A549 (cell line): Measurements from ENCODE around the gene ELOVL3. TPM values are rescaled to one million over a fixed set of nuclear protein-coding genes. Genes with fewer than 3 reads are reported as not detected.

Experiments used
- ATAC-seq, 2 experiments: fragments of 200-7000 bp in 1 of 2; fragments of >200 bp in 1 of 2; cut with Nextera tagmentation in 1 of 2; cut with Tn5 transposase in 1 of 2; 3 replicates each; pipeline versions ENCODE4 v1.8.0 to v1.9.1; 2018 to 2020; ENCODE audit warnings: mild to moderate bottlenecking in 1 of 2, moderate library complexity in 1 of 2
- CTCF ChIA-PET: fragments of 300-600 bp; sonication (Branson Sonifier 250); formaldehyde crosslinking; extraction: SDS; loops from one replicate; lab custom pipeline; 2021; ENCODE audit warnings: antibody characterized with exemption, inconsistent platforms; lab: Yijun Ruan, JAX
- POLR2A ChIA-PET: fragments of 350-600 bp; formaldehyde crosslinking; extraction: SDS; loops from one replicate; lab custom pipeline; 2021; ENCODE audit warnings: antibody characterized with exemption, inconsistent platforms; lab: Yijun Ruan, JAX
- DNase-seq, 2 experiments: peaks; one replicate each; pipeline versions ENCODE4 v3.0.0 to v3.0.0-alpha.2; 2011 to 2016; ENCODE audit warnings: low read depth in 1 of 2, low spot score in 1 of 2
- FAIRE-seq: peaks from 2 replicates; lab custom pipeline; 2011; peaks lifted over from hg19 to GRCh38; lab: Jason Lieb, UNC
- H3K27ac ChIP-seq, 2 experiments: fragments of >200 bp; sonication (Bioruptor Twin); formaldehyde crosslinking; 3 replicates each; pipeline ENCODE4 v1.5.1; 2016 to 2017
- H3K4me1 ChIP-seq: fragments of >200 bp; sonication (Bioruptor Twin); formaldehyde crosslinking; 3 replicates; pipeline ENCODE4 v1.6.1; 2016
- H3K4me2 ChIP-seq: fragments of >200 bp; sonication (Bioruptor Twin); formaldehyde crosslinking; 3 replicates; pipeline ENCODE4 v1.6.1; 2016
- H3K4me3 ChIP-seq: fragments of >200 bp; sonication (Bioruptor Twin); formaldehyde crosslinking; 3 replicates; pipeline ENCODE4 v1.5.1; 2016
- H3K9me3 ChIP-seq: fragments of >200 bp; sonication (Bioruptor Twin); formaldehyde crosslinking; 3 replicates; pipeline ENCODE4 v1.6.1; 2016
- BHLHE40 ChIP-seq: IDR thresholded peaks from 2 replicates; pipeline ENCODE4 v1.6.1; 2012; ENCODE audit warnings: low read depth, low read length, inconsistent platforms
- CEBPB ChIP-seq, 2 experiments: fragments of >200 bp in 1 of 2; sonication (Bioruptor Twin) in 1 of 2; formaldehyde crosslinking in 1 of 2; IDR thresholded peaks; 2 replicates each; pipeline ENCODE4 v1.6.1; 2012 to 2016
- CHD4 ChIP-seq: fragments of 200-600 bp; sonication (generic); IDR thresholded peaks from 2 replicates; pipeline ENCODE4 v1.6.1; 2016; ENCODE audit warnings: antibody characterized with exemption, mild to moderate bottlenecking, borderline replicate concordance
- ESRRA ChIP-seq: fragments of 150-350 bp; IDR thresholded peaks from 2 replicates; pipeline ENCODE4 v1.6.1; 2014; ENCODE audit warnings: mild to moderate bottlenecking, low read length, borderline replicate concordance
- HDAC2 ChIP-seq: fragments of 200-600 bp; sonication (generic); IDR thresholded peaks from 2 replicates; pipeline ENCODE4 v1.6.1; 2016
- MAFK ChIP-seq: fragments of 450-650 bp; IDR thresholded peaks from 2 replicates; pipeline ENCODE4 v1.6.1; 2014; ENCODE audit not compliant: partially characterized antibody
- PHF8 ChIP-seq: fragments of 200-600 bp; sonication (generic); IDR thresholded peaks from 2 replicates; pipeline ENCODE4 v1.6.1; 2016; ENCODE audit warnings: low read depth, mild to moderate bottlenecking, antibody characterized with exemption, moderate library complexity, borderline replicate concordance
- RAD21 ChIP-seq, 2 experiments: fragments of >200 bp in 1 of 2; sonication (Bioruptor Twin) in 1 of 2; formaldehyde crosslinking in 1 of 2; IDR thresholded peaks in 1 of 2; conservative IDR thresholded peaks in 1 of 2; 2 replicates in 1 of 2; 3 replicates in 1 of 2; pipeline ENCODE4 v1.6.1; 2012 to 2018; ENCODE audit warnings: inconsistent platforms in 1 of 2
- RNF2 ChIP-seq: fragments of 200-600 bp; sonication (generic); IDR thresholded peaks from 2 replicates; pipeline ENCODE4 v1.6.1; 2016; ENCODE audit warnings: low read depth, mild to moderate bottlenecking, antibody characterized with exemption, moderate library complexity, borderline replicate concordance
- TFCP2L1 ChIP-seq: fragments of 250-450 bp; sonication (Bioruptor Pico); IDR thresholded peaks from 2 replicates; pipeline ENCODE4 v1.5.0; 2021; ENCODE audit warnings: mild to moderate bottlenecking
- TP53 ChIP-seq: fragments of 250-450 bp; sonication (Bioruptor Pico); IDR thresholded peaks from 2 replicates; pipeline ENCODE4 v1.5.0; 2021; ENCODE audit warnings: mild to moderate bottlenecking, moderate library complexity
- WGBS: methylation state at CpG from one replicate; pipeline ENCODE4 v1.1.6; 2017; ENCODE audit errors: missing lambda C conversion rate; 5-methylcytosine and 5-hydroxymethylcytosine counted together
- polyA plus RNA-seq, 4 experiments: library from polyadenylated mRNA; depleted of rRNA in 3 of 4; stranded (reverse); fragments of >200 nt; fragmentation: RNase III in 1 of 4; extraction: RNeasy Plus Mini Kit Qiagen cat#74134 plus additional on column Dnase treatment in 1 of 4; gene quantifications; 2 replicates in 3 of 4; 3 replicates in 1 of 4; pipeline ENCODE4 v1.2.3, GENCODE V29; 2011 to 2017
- TF ChIP-seq, protein P1 (sequence below): fragments of >200 bp; sonication (Bioruptor Twin); formaldehyde crosslinking; IDR thresholded peaks from 3 replicates; pipeline ENCODE4 v1.5.1; 2016
- TF ChIP-seq, protein P2 (sequence below): IDR thresholded peaks from 2 replicates; pipeline ENCODE4 v1.6.1; 2012
- TF ChIP-seq, protein P3 (sequence below): fragments of 450-650 bp; IDR thresholded peaks from 2 replicates; pipeline ENCODE4 v1.6.1; 2014; ENCODE audit warnings: antibody characterized with exemption
- TF ChIP-seq, protein P4 (sequence below): IDR thresholded peaks from 2 replicates; pipeline ENCODE4 v1.6.1; 2012; ENCODE audit warnings: low read depth, borderline replicate concordance

The ELOVL3 gene
- polyA plus RNA-seq, 2 of the 4 experiments (the other 2 are of a cell fraction): 0.22 to 0.53 TPM

DNA sequence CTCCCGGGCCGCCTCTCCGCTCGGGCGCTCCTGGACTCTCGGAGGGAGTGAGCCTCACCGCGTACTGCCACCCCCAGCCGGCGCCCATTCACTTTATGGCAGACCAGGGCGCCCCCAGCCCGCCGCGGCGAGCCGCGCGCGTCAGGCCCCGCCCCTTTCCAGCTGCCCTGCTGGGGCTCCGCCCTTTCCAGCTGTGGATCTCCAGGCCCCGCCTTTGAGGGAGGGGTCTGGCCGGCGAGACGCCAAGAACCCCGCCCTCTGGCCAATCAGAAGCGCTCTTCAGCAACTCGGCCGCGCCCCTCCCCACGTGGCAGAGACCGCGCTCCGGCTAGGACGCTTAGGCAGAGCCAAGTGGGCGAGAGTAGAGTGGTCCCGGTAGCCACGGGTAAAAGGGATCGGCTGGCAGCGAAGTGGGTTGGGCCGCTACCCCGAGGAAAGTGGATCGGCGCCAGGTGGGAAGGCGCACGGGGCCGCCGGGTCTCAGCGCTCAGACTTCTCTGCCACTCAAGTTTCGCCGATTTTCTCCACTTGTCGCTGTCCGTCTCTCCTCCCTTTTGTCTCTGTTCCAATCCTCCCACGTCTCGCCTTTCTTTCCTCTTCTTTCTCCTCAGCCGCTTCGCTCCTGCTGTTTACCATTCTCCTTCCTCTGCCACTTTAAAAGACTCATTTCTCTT, 15.5 kb downstream of the ELOVL3 start, which contains the start of gene PITX3:
TSS of gene PITX3 (minus strand) at position 69 of the 674 bp plus-strand sequence. CDS start 9,432 bp downstream, outside the sequence.
- peak within 1 kb of the TSS; percentile 55 for H3K4me3 ChIP-seq
- peak within 1 kb of the TSS; percentile 95 for H3K4me2 ChIP-seq
- DNase-seq (peak; percentile 89 to 96), FAIRE-seq (no peak), ATAC-seq (peak; percentile 41 to 68)
- ChIA-PET CTCF (interaction anchor here (0.7 to 24.2 kb wide), 7 partner anchors 11 to 330 kb away, joined by 3 to 886 read pairs (median 4); partner anchors contain the start of genes ELOVL3 and NFKB2), POLR2A (interaction anchor here (0.5 kb wide), 1 partner anchor 125 kb away, joined by 4 read pairs; no protein-coding TSS in a partner anchor)
- H3K4me1 ChIP-seq: peaks cover 18% of the 10 kb centered on the region
- no peaks in the 10 kb centered on the region for H3K9me3 ChIP-seq
- TF ChIP-seq PHF8 (peak; percentile 28; the same call in 1 of the 2 replicates), RAD21 (conservative IDR thresholded peaks at IDR 0.05 in 1 of 2, IDR thresholded peaks at IDR 0.05 in 1 of 2) (no peak), RNF2 (0 out of 2 replicates have a peak, but pooled peaks have one; percentile 78)
- TF ChIP-seq, protein P1, sequence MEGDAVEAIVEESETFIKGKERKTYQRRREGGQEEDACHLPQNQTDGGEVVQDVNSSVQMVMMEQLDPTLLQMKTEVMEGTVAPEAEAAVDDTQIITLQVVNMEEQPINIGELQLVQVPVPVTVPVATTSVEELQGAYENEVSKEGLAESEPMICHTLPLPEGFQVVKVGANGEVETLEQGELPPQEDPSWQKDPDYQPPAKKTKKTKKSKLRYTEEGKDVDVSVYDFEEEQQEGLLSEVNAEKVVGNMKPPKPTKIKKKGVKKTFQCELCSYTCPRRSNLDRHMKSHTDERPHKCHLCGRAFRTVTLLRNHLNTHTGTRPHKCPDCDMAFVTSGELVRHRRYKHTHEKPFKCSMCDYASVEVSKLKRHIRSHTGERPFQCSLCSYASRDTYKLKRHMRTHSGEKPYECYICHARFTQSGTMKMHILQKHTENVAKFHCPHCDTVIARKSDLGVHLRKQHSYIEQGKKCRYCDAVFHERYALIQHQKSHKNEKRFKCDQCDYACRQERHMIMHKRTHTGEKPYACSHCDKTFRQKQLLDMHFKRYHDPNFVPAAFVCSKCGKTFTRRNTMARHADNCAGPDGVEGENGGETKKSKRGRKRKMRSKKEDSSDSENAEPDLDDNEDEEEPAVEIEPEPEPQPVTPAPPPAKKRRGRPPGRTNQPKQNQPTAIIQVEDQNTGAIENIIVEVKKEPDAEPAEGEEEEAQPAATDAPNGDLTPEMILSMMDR: no peak
- TF ChIP-seq, protein P2, sequence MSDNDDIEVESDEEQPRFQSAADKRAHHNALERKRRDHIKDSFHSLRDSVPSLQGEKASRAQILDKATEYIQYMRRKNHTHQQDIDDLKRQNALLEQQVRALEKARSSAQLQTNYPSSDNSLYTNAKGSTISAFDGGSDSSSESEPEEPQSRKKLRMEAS: peak; percentile 87
- TF ChIP-seq, protein P3, sequence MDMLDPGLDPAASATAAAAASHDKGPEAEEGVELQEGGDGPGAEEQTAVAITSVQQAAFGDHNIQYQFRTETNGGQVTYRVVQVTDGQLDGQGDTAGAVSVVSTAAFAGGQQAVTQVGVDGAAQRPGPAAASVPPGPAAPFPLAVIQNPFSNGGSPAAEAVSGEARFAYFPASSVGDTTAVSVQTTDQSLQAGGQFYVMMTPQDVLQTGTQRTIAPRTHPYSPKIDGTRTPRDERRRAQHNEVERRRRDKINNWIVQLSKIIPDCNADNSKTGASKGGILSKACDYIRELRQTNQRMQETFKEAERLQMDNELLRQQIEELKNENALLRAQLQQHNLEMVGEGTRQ: peak; percentile 75
- TF ChIP-seq, protein P4, sequence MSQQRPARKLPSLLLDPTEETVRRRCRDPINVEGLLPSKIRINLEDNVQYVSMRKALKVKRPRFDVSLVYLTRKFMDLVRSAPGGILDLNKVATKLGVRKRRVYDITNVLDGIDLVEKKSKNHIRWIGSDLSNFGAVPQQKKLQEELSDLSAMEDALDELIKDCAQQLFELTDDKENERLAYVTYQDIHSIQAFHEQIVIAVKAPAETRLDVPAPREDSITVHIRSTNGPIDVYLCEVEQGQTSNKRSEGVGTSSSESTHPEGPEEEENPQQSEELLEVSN: peak; percentile 88
- peak within 1 kb of the TSS in 1 of 2 experiments; percentile 62; a peak in 2 of 6 replicates for H3K27ac ChIP-seq
- WGBS: 8% methylated on average over 30 of the region's 57 CpGs

DNA sequence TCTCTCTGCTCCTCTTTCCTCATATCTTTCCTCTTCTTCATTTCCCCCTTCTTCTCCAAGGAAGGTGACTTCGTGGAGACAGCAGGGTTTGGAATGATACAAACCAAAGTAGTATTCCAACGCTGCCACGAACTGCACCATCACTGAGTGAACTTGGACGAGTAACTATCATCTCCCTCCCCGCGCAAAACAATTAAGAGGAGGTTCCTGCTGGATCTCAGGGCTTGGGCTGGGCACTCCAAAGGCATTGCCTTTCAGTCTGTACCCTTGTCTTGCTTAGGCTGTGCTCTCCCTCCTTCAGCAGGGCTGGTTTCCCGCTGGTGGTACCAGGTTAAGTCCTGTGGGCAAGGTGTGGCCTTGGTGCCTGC, 16.0 kb downstream of the ELOVL3 start:
- ATAC-seq: no peak
- 72% methylated on average over 7 of the region's 7 CpGs for WGBS
- peak overlapping the region; percentile 95 for H3K4me2 ChIP-seq
- POLR2A ChIA-PET: no interaction called here
- peak overlapping the region; percentile 55 for H3K4me3 ChIP-seq
- H3K4me1 ChIP-seq: peaks cover 23% of the 10 kb centered on the region
- no peak for FAIRE-seq
- no peaks in the 10 kb centered on the region for H3K9me3 ChIP-seq
- H3K27ac ChIP-seq: no peak overlapping the region; a peak in 1 of 6 replicates
- no peak for TF ChIP-seq HDAC2
- TF ChIP-seq TFCP2L1 (CRISPR knock-in tag): no peak
- TF ChIP-seq ESRRA: no peak
- TF ChIP-seq PHF8: no peak
- TF ChIP-seq CHD4: no peak
- TF ChIP-seq CEBPB (IDR thresholded peaks at IDR 0.05): no peak
- no peak for TF ChIP-seq TP53 (CRISPR knock-in tag)
- TF ChIP-seq, all 56 proteins: peak for 0
- no peak for DNase-seq
- CTCF ChIA-PET: interaction anchor here (0.7 to 24.2 kb wide), 6 partner anchors 11 to 157 kb away, joined by 3 to 886 read pairs (median 60); partner anchors contain the start of genes ELOVL3 and NFKB2

DNA sequence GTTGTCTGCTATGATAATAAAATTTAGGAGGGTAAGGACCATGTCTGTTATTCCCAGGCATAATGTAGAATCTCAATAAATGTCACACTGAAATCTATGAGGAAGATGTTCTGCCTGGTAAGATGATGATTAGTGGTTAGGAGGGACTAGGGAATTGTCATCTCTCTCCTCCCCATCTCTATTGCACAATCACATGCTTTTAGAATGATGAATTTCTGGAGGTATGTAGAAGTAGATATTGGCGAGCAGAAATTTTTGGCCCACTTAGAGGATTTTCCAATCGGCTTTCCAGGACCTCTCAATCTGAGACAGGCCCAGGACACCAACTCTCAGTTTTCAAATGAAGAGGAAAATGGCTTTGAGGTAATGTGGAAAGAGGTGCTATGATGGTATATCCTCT, 17.2 kb downstream of the ELOVL3 start:
- 51% methylated on average over 2 of the region's 2 CpGs for WGBS
- POLR2A ChIA-PET: no interaction called here
- FAIRE-seq: no peak
- Histone ChIP-seq H3K4me3 (no peak overlapping the region), H3K27ac (no peak overlapping the region), H3K9me3 (no peaks in the 10 kb centered on the region), H3K4me2 (no peak overlapping the region), H3K4me1 (peaks cover 28% of the 10 kb centered on the region)
- TF ChIP-seq MAFK (no peak), BHLHE40 (no peak), ESRRA (no peak), CEBPB (IDR thresholded peaks at IDR 0.05) (peak; percentile 30 to 88; a peak in 2 of 4 replicates), TFCP2L1 (CRISPR knock-in tag) (no peak)
- DNase-seq: no peak
- no peak for ATAC-seq
- CTCF ChIA-PET: interaction anchor here (0.6 to 4.9 kb wide), 4 partner anchors 13 to 150 kb away, joined by 3 to 50 read pairs (median 5); no protein-coding TSS in a partner anchor
